Measurements from ENCODE around the gene PLOD1.

- no peak for TF ChIP-seq CTCF (IDR thresholded peaks at IDR 0.05)
- TF ChIP-seq POLR2A (IDR thresholded peaks at IDR 0.05; ENCODE audit: low read length): no peak
- TF ChIP-seq REST (IDR thresholded peaks at IDR 0.05): no peak
- no peak for TF ChIP-seq CEBPB (IDR thresholded peaks at IDR 0.05)
- TF ChIP-seq ZFP36 (IDR thresholded peaks at IDR 0.05; ENCODE audit: borderline replicate concordance, partially characterized antibody): no peak
- TF ChIP-seq TFCP2L1 (CRISPR knock-in tag; IDR thresholded peaks at IDR 0.05): no peak
- TF ChIP-seq JUNB (IDR thresholded peaks at IDR 0.05): no peak
- TF ChIP-seq HDAC2 (IDR thresholded peaks at IDR 0.05): no peak
- TF ChIP-seq MAZ (IDR thresholded peaks at IDR 0.05; ENCODE audit: borderline replicate concordance, low read depth, low read length): no peak
- TF ChIP-seq MAFK (IDR thresholded peaks at IDR 0.05; ENCODE audit: partially characterized antibody): no peak
These were observed 71.8 kb downstream of the PLOD1 start for GRCh38 chr1:12006167-12006921.

Measured in A549 (cell line).